Fibroblast of skin of left quadriceps (primary cell): ENCODE data around the gene NMRAL1.

Source experiments
- DNase-seq, 2 experiments: peaks; one replicate each; pipeline ENCODE4 v3.0.0-alpha.2; 2013; ENCODE audit warnings: low read depth in 2 of 2

Gene NMRAL1

GRCh38 chr16:4474192-4474961, at the start of gene NMRAL1:
Gene NMRAL1 (minus strand): TSS chr16:4474625. CDS start chr16:4474132, 493 bp downstream.
- peak; percentile 79 to 81 for DNase-seq

GRCh38 chr16:4523686-4524085, 49.3 kb upstream of the NMRAL1 start:
- DNase-seq: no peak

- DNase-seq: no peak
Observed at GRCh38 chr16:4522051-4522581, 47.7 kb upstream of the NMRAL1 start.

GRCh38 chr16:4520913-4521312, 46.5 kb upstream of the NMRAL1 start:
- no peak for DNase-seq

- DNase-seq: no peak
Observed at GRCh38 chr16:4519274-4520058, 45.0 kb upstream of the NMRAL1 start.

GRCh38 chr16:4517812-4518680, 43.6 kb upstream of the NMRAL1 start:
- no peak for DNase-seq

- no peak for DNase-seq
Observed at GRCh38 chr16:4515611-4516233, 41.3 kb upstream of the NMRAL1 start.

DNA sequence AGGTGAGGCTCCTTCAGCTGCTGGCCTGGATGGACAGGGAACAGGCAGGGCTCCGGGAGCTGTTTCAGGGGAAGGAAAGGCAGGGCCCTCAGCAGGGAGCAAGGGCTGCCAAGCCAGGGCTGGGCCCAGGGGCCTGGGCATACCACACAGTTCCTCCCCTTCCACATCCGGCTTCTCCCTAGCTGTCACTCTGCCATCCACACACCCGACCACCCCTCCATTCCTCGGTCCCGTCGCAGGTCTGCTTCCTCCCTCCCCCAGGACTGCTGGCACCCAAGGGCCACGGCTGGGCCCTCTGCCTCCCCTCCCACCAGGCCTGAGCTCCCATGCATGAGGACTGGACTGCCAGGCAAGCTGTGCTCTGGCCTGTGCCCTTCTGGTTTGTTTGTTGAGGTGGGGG, 40.2 kb upstream of the NMRAL1 start:
- DNase-seq: no peak

DNA sequence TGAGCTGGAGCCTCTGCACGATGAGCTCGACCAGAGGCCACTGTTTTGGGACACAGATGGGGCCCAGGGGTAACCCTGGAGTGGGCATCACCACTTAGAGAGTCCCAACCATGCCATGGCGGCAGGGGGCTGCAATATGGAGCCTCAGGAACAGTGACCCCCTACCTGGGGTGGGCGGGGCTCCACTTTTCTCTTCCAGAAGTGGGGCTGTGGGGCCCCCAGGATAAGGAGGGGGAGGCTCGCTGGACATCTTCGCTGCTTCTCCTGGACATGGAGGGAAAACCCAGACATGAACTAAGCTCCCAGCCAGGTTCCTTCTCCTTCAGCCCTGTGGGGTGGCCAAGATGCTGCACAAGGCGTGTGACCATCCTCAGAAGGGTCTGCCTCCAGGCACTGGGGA, 39.5 kb upstream of the NMRAL1 start:
- DNase-seq: no peak

GRCh38 chr16:4513086-4513860, 38.8 kb upstream of the NMRAL1 start:
- DNase-seq: no peak

GRCh38 chr16:4512473-4512872, 38.0 kb upstream of the NMRAL1 start:
- no peak for DNase-seq

- no peak for DNase-seq
Observed at GRCh38 chr16:4511441-4512082, 37.1 kb upstream of the NMRAL1 start.

DNA sequence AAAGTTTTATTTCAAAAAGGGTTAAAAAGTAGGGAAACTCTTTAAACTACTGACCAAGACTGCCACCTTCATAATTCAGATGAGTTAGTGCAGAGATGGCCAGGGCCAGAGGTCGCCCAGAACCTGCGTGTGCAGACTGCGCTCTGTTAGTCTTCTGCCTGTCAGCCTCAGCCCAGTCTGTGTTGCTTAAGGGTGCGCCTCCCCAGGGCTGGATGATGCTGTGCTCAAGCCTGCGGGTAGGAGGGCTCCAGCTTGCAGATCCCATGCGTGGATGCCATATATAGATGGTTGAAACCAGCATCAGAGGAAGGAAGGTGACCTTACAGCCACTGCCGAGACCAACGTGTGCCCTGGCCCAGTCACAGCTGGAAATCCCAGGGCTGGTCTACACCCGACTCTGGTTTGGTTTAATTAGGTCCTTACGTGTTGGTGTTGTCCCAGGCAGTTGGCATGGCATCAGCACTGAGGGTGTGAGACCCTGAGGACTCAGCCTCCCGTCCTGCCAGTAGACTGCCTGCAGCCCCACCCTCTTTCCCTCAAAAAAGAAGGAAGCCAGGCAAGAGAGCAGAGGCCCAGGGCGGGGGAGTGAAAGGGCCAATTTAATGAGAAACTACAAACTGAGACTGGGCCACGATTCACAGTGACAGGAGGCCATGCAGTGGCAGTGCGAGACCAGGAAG, 36.5 kb upstream of the NMRAL1 start:
- DNase-seq: no peak

GRCh38 chr16:4510131-4510530, 35.7 kb upstream of the NMRAL1 start:
- no peak for DNase-seq

DNA sequence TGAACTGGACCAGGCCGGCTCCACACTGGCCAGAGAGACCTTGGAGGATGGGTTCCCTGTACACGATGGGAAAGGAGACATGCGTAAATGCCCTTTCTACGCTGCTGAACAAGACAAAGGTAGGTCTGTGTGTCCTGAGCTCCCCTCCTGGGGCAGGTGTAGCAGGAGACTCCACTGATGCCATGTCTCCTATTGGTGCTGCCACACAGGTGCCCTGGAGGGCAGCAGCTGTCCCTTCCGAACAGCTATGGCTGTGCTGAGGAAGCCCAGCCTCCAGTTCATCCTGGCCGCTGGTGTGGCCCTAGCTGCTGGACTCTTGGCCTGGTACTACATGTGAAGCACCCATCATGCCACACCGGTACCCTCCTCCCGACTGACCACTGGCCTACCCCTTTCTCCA, 35.0 kb upstream of the NMRAL1 start:
- no peak for DNase-seq

- no peak for DNase-seq
Observed at GRCh38 chr16:4508806-4509205, 34.4 kb upstream of the NMRAL1 start.

DNA sequence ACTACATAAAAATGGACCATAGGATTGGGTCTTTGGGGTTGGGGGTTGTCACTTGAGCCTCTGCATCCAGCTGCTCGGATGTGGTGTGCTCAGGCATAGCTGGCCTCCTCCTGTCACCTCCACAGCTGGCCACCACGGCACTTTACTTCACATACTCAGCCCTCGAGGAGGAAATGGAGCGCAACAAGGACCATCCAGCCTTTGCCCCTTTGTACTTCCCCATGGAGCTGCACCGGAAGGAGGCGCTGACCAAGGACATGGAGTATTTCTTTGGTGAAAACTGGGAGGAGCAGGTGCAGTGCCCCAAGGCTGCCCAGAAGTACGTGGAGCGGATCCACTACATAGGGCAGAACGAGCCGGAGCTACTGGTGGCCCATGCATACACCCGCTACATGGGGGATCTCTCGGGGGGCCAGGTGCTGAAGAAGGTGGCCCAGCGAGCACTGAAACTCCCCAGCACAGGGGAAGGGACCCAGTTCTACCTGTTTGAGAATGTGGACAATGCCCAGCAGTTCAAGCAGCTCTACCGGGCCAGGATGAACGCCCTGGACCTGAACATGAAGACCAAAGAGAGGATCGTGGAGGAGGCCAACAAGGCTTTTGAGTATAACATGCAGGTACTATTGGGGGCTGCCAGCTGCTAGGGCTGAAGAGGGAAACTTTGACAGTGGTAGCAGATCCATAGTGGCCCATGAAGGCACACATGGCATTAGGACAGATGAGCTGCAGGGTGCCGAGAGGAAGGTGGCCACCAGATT, 33.3 kb upstream of the NMRAL1 start:
- no peak for DNase-seq

DNA sequence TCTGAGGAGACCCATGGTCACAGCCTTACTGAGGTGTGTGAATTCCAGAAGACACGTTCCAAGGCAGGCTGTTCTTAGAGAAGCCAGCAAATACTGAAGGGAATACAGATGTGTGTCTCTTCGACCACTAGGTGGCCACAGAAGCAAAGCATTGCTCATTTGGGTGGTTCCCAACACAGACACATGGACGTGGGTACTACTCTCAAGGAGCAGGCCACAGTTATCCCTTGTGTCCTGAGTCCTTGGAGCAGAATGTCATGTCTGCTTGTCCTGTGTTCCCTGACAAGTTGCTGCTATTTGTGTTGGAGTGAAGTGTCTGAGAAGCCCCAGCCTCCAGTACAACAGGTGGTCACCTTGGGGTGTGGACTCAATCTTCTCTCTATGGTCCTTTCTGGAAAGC, 32.0 kb upstream of the NMRAL1 start:
- DNase-seq: peak; percentile 44 to 51
